GM18498 (cell line): Measurements from ENCODE around the gene C3orf20.

Experiments used
- ATAC-seq: cut with Tn5 transposase; IDR thresholded peaks from one replicate; pipeline ENCODE4 v1.9.1; 2021; ENCODE audit warnings: mild to moderate bottlenecking, moderate library complexity; ENCODE audit not compliant: unreplicated experiment

C3orf20 gene

DNA sequence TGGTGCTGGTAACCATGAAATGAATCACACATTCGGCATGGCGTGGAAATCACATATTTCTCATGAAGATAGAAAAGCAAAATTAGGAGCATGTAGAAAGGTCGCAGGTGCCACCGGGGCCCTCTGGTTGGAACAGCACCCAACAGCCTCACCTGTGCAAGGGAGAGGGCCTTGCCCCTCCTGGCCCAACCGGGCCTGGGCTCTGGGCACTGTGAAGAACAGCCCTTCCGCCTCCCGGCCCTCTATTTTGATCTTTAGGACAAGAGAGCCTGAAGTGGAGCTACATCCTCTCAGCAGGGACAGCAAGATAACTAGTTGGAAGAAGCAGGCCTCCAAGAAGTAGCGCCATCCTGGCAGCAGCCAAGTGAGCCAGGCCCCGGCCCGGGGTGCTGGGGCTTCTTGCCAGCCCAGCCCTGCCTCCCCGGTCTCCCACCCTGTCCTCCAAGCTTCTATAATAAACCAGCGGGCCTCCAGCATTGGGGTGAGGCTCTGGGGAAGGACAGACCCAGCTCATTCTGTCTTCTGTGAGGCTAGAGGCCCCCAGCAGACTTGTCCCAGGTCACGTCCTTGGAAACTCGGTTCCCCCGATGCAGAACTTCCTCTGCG lies 97.7 kb downstream of the C3orf20 start:
- no peak for ATAC-seq

GRCh38 chr3:14773281-14773680 lies 98.3 kb downstream of the C3orf20 start:
- ATAC-seq = no peak

DNA sequence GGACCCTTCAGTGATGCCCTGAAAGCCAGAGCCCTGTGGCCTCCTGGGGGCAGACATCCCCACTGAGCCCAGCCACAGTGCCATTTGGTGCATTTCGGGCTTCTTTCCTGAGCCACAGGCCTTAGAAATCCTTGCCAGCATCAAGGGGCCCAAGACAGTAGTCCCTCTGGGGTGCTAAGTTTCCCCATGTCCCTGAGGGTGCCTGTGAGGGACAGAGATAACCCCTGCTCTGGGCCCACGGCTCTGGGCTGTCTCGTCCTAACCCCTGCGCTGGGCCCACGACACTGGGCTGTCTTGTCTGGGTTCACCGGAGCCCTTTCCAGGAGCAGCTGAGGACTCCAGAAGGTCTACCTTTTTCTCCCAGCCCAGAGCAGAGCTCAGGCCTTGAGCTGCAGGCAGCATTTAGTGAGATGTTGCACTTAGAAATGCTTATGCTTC lies 98.8 kb downstream of the C3orf20 start:
- no peak for ATAC-seq

DNA sequence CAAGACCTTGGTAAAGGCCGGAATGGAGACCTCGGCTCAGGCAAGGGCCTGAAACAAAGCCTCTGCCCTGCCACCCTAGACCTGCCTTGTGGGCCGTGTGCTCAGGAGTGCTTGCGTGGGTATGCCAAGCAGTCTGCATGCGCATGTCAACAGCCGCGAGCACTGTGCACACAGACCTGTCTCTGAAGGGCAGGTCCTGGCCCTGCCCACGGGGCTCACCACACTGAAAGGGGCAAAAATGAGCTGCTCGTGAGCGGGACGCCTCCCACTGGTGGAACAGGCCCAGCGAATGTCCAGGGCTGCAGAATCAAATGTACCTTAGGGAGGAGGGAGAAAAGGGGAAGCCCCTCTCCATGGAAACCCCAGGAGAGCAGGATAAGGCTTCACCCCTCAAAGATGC lies 99.5 kb downstream of the C3orf20 start:
- no peak for ATAC-seq

DNA sequence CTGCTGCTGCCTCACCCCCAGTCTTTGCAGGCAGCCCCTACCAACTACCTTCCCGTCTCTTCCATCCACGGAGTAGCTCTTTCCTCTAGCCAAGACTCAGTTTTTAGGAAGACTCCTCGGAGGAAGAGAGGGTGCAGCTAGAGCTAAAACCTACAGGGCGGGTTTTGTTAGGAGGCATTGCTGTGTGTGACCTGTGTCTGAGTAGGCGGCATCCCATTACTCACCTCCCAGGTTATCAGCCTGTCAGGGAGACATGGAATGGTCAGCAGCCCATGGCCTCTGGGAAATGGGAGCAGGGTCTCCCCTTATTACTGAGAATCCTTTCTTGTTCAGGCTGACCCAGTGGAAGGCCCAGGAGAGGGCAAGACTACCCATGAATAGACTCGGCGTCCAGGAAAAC lies 100.1 kb downstream of the C3orf20 start:
- no peak for ATAC-seq

- no peak for ATAC-seq
These were observed 100.6 kb downstream of the C3orf20 start for GRCh38 chr3:14775563-14775962.

DNA sequence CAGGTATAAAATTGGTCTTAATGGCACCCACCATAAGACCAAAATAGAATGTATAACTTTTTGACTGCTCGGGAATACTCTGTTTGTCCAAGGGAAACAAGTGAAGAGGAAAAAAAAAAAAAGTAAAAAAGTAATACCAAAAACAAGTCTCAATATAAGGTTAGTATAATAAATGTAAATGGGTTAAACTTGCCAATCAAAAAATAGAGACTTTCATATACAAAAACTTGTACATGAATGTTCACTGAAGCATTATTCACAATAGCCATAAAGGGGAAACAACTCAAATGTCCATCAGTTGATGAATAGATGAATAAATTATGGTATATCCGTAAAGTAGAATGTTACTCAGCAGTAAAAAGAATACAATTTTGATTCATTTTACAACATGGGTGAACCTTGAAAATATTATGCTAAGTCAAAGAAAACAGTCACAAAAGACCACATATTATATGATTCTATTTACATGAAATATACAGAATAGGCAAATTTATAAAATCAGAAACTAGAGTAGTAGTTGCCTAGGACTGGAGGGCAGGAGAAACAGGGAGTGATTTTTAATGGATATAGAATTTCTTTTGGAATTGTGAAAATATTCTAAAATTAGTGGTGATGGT lies 104.2 kb downstream of the C3orf20 start:
- no peak for ATAC-seq

DNA sequence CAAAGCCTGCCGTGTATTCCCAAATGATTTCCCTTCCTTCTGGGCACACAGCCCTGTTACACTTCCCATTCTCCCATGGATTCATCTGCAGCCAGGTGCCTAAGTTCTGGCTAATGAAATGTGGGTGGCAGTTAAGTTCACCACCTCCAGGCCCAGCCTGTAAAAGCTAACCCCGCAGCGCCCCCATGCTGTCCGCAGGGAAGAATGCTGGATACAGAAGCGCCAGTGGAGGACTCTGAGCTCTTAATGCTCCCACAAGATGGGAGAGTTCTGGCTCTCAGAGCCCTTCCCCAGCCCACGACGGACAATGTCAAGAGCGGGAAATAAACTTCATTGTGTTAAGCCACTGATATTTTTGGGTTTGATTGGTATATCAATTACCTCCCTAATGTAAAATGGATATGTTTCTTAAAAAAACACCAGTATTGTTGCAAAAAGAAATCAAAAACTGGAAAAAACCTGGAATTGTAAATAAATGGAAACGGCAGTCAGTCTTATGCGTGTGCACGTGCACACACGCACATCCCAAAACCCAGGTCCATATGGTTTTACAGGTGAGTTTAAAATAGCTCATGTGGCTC lies 106.1 kb downstream of the C3orf20 start:
- peak; percentile 77 for ATAC-seq

GRCh38 chr3:14783480-14784086 lies 108.6 kb downstream of the C3orf20 start:
- ATAC-seq = no peak

GRCh38 chr3:14784087-14784681 lies 109.2 kb downstream of the C3orf20 start:
- no peak for ATAC-seq

- ATAC-seq = no peak
These were observed 110.5 kb downstream of the C3orf20 start for GRCh38 chr3:14785207-14786155.

DNA sequence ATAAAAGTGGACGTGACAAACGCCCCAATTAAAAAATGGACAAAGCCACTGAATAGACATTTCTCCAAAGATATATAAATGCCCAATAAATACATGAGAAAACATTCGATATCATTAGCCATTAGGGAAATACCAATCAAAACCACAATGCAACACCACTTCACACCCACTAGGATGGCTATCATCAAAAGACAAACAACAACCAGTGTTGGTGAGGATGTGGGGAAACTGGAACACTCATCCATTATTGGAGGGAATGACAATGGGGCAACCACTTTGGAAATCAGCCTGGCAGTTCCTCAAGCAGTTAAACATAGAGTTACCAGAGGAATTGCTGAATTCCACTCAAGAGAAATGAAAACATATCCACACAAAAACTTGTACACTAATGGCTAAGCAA lies 111.4 kb downstream of the C3orf20 start:
- ATAC-seq = no peak

DNA sequence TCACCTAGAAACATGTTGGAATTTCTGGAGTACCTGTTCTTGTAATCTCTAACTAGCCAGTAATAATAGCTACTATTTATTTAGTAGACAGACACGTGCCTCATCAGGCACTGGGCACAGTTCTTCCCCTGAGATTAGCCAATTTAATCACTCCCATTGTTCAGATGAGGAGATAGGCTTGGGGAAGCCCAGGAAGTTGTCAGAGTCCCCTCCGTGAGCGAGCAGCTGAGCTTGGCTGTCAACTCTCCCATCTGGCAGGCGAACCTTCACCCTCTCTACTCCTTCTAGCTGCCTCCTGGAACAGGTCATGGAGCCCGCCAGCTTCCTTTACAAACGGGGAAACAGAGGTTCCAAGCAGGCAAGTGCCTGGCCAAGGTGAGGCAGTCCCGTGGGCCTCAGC lies 112.7 kb downstream of the C3orf20 start:
- no peak for ATAC-seq

DNA sequence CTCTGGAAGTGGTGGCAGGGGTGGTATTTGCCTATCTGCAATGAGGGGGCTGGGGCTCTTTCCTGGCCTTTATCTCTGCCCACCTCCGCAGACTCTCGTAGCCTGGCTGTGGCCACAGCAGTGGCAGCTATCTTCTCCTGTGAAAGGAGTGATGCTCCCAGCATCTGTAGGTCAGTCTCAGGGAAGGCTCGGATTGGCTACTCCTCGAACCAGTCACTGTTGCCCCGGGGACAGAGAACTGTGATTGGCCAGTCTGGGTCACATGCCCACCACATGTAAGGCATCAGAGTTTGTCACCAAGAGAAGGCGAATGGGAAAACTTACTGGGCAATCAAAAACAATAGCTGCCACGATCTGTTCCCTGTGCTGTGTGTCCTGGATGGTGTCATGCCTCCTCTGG lies 113.7 kb downstream of the C3orf20 start:
- no peak for ATAC-seq

GRCh38 chr3:14789221-14789620 lies 114.3 kb downstream of the C3orf20 start:
- ATAC-seq = no peak

GRCh38 chr3:14789640-14790285 lies 114.8 kb downstream of the C3orf20 start:
- no peak for ATAC-seq

- ATAC-seq = no peak
These were observed 116.5 kb downstream of the C3orf20 start for GRCh38 chr3:14791343-14791945.

DNA sequence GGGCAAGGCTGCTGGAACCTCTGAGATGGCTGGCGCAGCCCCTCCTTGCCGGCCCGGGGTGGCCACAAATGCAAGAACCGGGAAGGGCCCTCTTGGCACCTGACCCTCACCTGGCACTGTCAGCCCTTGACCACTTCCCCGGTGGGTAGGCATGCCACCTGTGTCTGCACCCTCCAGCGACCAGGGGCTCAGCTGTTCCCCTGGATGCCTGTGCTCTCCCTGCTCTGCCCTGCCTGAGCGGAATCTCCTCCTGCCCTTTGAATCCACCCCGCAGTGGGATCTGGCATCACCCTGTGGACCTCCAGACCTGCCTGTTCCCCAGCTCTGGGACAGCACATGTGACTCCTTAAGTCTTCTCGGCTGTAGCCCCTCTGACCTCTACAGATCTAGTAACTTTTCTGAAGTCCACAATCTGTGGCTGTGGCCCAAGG lies 117.8 kb downstream of the C3orf20 start:
- no peak for ATAC-seq

- ATAC-seq = no peak
These were observed 118.4 kb downstream of the C3orf20 start for GRCh38 chr3:14793126-14793857.
